Coronary artery (tissue), 2 donors: Measurements from ENCODE around the gene GRAMD2B.

Experiments
- DNase-seq: peaks from one replicate; pipeline ENCODE4 v3.0.0-alpha.2; 2017; ENCODE audit warnings: low spot score
- H3K27ac ChIP-seq, 2 donors: fragments of 200-600 bp; sonication (generic); one replicate each; pipeline ENCODE4 v1.5.1; 2016 to 2019
- H3K4me3 ChIP-seq: fragments of 200-600 bp; sonication (generic); 2 replicates; pipeline ENCODE4 v1.5.1; 2016; ENCODE audit warnings: mild to moderate bottlenecking, moderate library complexity
- CTCF ChIP-seq: fragments of 200-600 bp; sonication (generic); IDR thresholded peaks from one replicate; pipeline ENCODE4 v1.5.1; 2019; ENCODE audit warnings: antibody characterized with exemption

GRAMD2B gene

GRCh38 chr5:126472538-126472889 lies 49.3 kb downstream of the GRAMD2B start:
- H3K27ac ChIP-seq = no peak overlapping the region
- DNase-seq = no peak
- H3K4me3 ChIP-seq = no peak overlapping the region
- no peak for TF ChIP-seq CTCF

- no peak for TF ChIP-seq CTCF
- no peak for DNase-seq
- Histone ChIP-seq H3K4me3 (no peak overlapping the region), H3K27ac (peak overlapping the region in 1 of 2 donors; percentile 50)
Observed at GRCh38 chr5:126477294-126478117, 54.3 kb downstream of the GRAMD2B start.

- TF ChIP-seq CTCF = no peak
- Histone ChIP-seq H3K27ac (peak overlapping the region; percentile 39 to 48), H3K4me3 (no peak overlapping the region)
- DNase-seq = no peak
Observed at GRCh38 chr5:126479810-126480209, 56.6 kb downstream of the GRAMD2B start.

- Histone ChIP-seq H3K27ac (no peak overlapping the region), H3K4me3 (no peak overlapping the region)
- no peak for DNase-seq
- no peak for TF ChIP-seq CTCF
Observed at GRCh38 chr5:126480824-126481223, 57.6 kb downstream of the GRAMD2B start.

- DNase-seq = no peak
- Histone ChIP-seq H3K4me3 (no peak overlapping the region), H3K27ac (no peak overlapping the region)
- no peak for TF ChIP-seq CTCF
Observed at GRCh38 chr5:126481243-126481642, 58.0 kb downstream of the GRAMD2B start.

- no peak overlapping the region for H3K27ac ChIP-seq
- no peak for DNase-seq
- H3K4me3 ChIP-seq = no peak overlapping the region
- TF ChIP-seq CTCF = no peak
Observed at GRCh38 chr5:126482591-126482990, 59.4 kb downstream of the GRAMD2B start.

- no peak for DNase-seq
- no peak for TF ChIP-seq CTCF
- Histone ChIP-seq H3K4me3 (no peak overlapping the region), H3K27ac (no peak overlapping the region)
Observed at GRCh38 chr5:126483156-126483555, 59.9 kb downstream of the GRAMD2B start.
